HG03565 (cell line): ENCODE results near the gene MKS1.

Source experiments
- ATAC-seq: cut with Tn5 transposase; IDR thresholded peaks from one replicate; pipeline ENCODE4 v1.9.1; 2021; ENCODE audit warnings: mild to moderate bottlenecking, moderate library complexity; ENCODE audit not compliant: unreplicated experiment

MKS1 gene

GRCh38 chr17:58204796-58205195, 14.3 kb downstream of the MKS1 start:
- no peak for ATAC-seq

DNA sequence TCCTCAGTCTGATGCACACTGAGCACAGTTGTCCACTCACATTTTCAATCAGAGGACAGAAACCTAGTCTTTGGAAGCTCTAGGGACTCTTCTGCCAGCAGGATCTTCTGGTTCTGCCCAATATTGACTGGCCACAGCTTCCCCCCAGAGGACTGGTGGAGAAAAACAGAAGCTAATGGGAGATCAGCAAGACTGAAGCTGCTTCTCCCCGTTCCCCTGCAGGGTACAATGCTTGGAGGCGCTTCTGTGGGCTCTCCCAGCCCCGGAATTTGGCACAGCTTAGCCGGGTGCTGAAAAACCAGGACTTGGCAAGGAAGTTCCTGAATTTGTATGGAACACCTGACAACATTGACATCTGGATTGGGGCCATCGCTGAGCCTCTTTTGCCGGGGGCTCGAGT, 16.2 kb downstream of the MKS1 start:
- no peak for ATAC-seq

GRCh38 chr17:58200024-58200633, 18.9 kb downstream of the MKS1 start:
- ATAC-seq: no peak

DNA sequence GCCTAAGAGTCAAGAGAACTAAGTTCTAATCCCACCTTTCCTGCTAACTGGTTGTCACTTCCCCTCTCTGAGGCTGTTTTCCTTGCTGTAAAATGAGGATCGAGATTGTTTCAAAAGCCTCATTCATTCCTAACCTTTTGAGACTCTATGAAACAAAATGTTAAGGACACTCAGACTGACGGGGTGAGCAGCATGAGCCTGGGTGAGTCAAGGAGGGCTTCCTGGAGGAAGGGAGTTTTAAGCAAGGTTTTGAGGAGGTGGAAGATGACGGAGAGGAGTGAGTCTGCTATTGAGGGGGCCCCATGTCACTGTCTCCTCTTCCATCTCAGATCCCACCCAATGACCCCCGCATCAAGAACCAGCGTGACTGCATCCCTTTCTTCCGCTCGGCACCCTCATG, 22.4 kb downstream of the MKS1 start:
- no peak for ATAC-seq

- no peak for ATAC-seq
Observed at GRCh38 chr17:58195518-58196123, 23.4 kb downstream of the MKS1 start.

DNA sequence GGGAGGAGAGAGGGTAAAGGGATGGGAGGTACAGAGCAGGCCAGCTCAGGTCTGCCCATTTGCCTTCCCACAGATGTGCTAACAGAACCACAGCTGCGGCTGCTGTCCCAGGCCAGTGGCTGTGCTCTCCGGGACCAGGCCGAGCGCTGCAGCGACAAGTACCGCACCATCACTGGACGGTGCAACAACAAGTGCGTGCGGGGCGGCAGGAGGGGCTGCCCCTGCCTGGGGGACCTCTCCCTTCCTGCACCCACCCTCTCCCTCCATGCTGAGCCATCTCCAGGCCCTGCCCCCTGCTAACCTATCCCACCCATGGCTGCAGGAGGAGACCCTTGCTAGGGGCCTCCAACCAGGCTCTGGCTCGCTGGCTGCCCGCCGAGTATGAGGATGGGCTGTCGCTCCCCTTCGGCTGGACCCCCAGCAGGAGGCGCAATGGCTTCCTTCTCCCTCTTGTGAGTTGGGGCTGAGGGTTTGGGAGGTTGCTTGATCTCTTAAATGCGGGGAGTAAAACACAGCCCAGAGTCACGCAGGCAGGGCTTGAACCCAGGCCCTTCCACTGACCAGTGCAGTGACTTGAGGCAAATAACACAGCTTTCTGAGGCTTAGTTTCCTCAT, 25.3 kb downstream of the MKS1 start:
- ATAC-seq: no peak

GRCh38 chr17:58192612-58193011, 26.4 kb downstream of the MKS1 start, which contains the start of gene EPX:
Gene EPX (plus strand): TSS chr17:58192726. CDS start chr17:58192847, 121 bp downstream.
- no peak for ATAC-seq

GRCh38 chr17:58191241-58191896, 27.7 kb downstream of the MKS1 start:
- no peak for ATAC-seq

GRCh38 chr17:58189436-58190146, 29.5 kb downstream of the MKS1 start:
- no peak for ATAC-seq

DNA sequence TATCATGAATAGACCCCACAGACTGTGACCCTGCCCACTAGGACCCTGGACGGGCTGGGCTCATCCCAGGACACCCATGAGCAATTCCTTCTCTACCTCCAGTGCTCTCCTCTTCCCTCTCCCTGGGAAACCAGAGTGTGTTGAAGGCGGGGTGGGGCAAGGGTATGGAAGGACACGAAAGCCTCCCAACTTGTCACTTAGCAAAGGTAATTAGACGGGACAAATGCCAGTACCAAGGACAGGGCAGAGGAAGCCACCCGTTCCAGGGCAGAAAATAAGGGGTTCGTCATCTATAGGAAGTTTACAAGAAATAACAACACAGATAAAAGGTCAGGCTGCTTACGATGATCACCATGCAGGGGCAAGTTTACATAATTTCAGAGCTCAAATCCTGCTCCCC, 31.4 kb downstream of the MKS1 start:
- ATAC-seq: no peak

- no peak for ATAC-seq
Observed at GRCh38 chr17:58187063-58187462, 32.0 kb downstream of the MKS1 start.

DNA sequence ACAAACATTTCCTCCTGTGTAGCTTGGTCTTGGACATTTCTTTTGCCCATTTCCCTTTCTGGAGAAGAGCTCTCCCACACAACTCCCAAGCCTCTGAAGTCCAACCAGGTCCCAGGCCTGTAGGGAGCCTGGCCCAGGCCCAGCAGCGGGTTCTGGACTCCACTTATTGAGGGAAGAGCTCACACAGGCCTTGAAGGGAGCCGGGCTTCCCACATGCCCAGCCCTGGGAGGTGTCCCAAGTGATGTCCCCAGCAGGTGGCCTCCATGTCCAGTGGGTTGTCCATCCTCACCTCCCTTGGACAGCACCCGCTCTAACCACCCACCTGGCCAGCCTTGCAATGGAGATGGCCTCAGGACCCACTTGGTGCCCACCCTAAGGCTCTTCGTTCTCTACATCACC, 32.5 kb downstream of the MKS1 start:
- ATAC-seq: no peak

DNA sequence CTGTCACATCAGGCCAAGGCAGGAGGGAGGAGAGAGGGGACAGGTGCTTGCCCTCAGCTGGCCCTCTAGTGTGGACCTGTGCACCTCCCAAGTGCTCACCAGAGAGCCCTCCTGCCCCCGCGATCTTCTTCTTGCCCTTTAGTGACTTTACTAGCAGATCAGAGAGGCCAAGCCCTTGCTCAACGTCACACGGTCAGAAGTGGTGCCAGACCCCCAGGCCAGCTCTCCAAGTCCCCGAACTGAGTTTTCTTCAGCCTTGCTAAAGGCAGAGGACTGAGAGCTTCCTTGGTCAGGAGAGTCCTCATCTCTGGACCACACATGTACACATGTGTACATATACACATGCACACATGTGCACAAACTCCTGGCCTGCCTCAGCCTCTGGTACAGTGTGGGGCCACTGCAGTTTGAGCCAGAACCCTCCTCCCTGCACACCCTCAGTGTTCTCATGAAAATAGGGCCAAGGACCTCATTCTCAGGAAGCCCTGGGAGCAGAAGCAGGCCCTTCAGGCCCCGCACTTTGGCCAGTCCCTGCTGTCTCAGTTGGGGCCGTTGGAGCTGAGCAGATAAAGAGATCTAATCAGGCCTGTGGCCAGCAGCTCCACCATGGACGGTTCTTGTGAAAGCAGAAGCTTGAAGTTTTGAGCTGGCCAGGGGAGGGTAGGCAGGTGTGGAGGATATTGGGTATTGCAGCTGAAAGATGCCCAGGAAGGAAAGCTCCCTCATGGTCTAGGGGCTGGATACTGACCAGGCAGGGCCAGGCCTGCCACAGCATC, 33.9 kb downstream of the MKS1 start:
- no peak for ATAC-seq

DNA sequence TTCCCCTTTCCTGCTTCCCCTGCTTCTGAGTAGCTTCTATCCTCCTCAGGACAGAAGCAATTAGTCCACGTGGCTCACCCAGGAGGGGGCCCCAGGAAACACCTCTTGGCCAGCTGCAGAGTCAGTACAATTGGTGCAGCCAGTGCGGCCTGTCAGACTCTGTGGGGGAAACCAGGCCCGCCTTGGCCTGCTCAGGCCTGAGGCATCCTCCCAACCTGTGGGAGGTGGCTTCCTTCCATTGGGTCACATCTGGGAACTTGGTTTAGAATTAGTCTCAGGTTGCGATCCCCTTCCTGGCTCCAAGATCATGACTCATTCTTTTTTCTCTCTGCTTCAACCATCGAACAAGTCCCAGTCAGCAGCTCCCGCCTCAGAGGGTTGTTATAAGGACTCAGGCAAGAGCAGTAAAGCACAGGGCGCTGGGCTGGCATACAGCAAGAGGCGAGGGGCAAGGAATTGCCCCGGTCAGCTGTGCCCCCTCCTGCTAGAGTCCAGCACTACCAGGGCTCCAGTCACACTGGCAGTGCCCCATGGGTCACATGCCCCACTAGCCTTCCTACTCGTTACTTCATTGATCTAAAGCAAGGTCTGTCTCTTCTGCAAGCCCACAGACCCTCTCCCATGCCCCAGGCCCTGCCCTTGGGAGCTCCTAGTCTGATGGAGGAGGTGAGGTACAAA, 34.6 kb downstream of the MKS1 start:
- no peak for ATAC-seq

GRCh38 chr17:58183514-58183913, 35.5 kb downstream of the MKS1 start:
- no peak for ATAC-seq

DNA sequence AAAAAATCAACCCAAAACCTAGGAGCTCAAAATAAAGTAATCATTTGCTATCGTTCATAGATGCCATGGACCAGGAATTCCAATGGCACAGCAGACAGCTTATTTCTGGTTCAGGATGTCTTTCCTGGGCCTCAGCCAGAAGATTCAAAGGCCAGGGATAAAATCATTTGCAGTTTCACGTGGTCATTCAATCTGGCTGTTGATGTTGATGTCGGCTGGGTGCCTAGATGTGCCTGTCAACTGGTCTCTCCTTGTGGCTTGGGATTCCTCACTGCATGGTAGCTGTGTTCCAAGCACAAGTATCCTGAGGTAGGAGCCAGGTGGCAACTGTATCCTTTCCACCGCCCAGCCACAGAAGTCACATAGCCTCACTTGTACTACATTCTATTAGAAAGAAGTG, 37.3 kb downstream of the MKS1 start:
- no peak for ATAC-seq

GRCh38 chr17:58176200-58176599, 42.9 kb downstream of the MKS1 start:
- ATAC-seq: no peak

DNA sequence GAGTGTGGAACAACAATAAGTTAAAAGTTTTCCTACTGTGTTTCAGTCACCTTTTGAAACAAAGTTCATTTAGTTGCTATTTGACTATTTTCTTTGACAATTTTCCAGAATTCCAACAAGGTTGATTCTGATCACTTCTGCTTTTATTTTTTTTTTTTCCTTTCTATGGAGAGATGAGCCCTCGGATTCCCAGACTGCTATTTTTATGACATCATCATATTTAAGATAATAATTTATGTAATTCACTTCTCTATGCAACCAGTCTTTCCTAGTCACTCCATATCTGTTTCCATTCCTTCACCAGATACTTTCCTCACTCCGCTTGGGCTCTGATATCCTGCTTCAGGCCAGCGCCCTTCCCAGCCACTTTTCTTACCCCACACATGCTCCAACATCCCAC, 44.2 kb downstream of the MKS1 start:
- no peak for ATAC-seq

- no peak for ATAC-seq
Observed at GRCh38 chr17:58172369-58173071, 46.5 kb downstream of the MKS1 start.
